Measurements from ENCODE around the gene CNOT1. TPM values are rescaled to one million over a fixed set of nuclear protein-coding genes. Genes with fewer than 3 reads are reported as not detected.

The CNOT1 gene
- total RNA-seq, 1 experiment from 2014 or later, result 328 TPM

- no peak overlapping the region for H3K18ac ChIP-seq (ENCODE audit: insufficient read length, low read depth, low read length)
- no peak overlapping the region for H2BK5ac ChIP-seq (ENCODE audit: insufficient read length, low read length)
- H3K79me1 ChIP-seq (ENCODE audit: insufficient read depth, low read depth, low read length, poor library complexity, severe bottlenecking), result no peaks in the 10 kb centered on the region
- Mint-ChIP-seq H3K4me3 (no peak overlapping the region), H3K9me3 (no peaks in the 10 kb centered on the region), H3K27ac (peak overlapping the region in 1 of 3 experiments; percentile 72; a peak in 1 of 7 replicates), H3K4me1 (peaks cover 6 to 9% of the 10 kb centered on the region in 2 experiments), H3K27me3 (ENCODE audit: low read depth) (peaks cover 3% of the 10 kb centered on the region), H3K36me3 (ENCODE audit: insufficient read depth in 1 of 3, low read depth in 3 of 3) (peaks cover 9 to 20% (median 10%) of the 10 kb centered on the region in 3 experiments)
- H2BK120ac ChIP-seq (ENCODE audit: low read depth, low read length, poor library complexity, severe bottlenecking), result no peak overlapping the region
- no peak overlapping the region for H3T11ph ChIP-seq (ENCODE audit: low read length)
- no peak overlapping the region for H3K27ac ChIP-seq (ENCODE audit: insufficient read length, low read depth, low read length)
- no CpG with 5 or more reads among the region's 14 CpGs for WGBS (ENCODE audit: extremely low coverage, insufficient read length, low lambda C conversion rate)
- no peak overlapping the region for H3K9ac ChIP-seq (ENCODE audit: extremely low read depth, insufficient read length, low read length)
- H3K14ac ChIP-seq (ENCODE audit: insufficient read depth, low read length), result no peak overlapping the region
- H3K4me2 ChIP-seq (ENCODE audit: insufficient read depth, insufficient read length, low read length), result no peak overlapping the region
- H3K9me3 ChIP-seq (ENCODE audit: control insufficient read depth, low read depth, low read length), result no peaks in the 10 kb centered on the region
- H2BK15ac ChIP-seq (ENCODE audit: low read depth, low read length), result no peak overlapping the region
- no peak overlapping the region for H2BK20ac ChIP-seq (ENCODE audit: low read depth, low read length, poor library complexity, severe bottlenecking)
- H3K56ac ChIP-seq (ENCODE audit: insufficient read length, low read depth, low read length), result no peak overlapping the region
- no peak overlapping the region for H4K8ac ChIP-seq (replicated peaks; ENCODE audit: insufficient read length, low read depth, low read length)
- no peak overlapping the region for H3K23ac ChIP-seq (ENCODE audit: insufficient read length, low read depth, low read length)
- no peak overlapping the region for H2AK5ac ChIP-seq (ENCODE audit: insufficient read length, low read length)
- H4K91ac ChIP-seq (ENCODE audit: insufficient read length, low read depth, low read length), result no peak overlapping the region
- no peak for DNase-seq
- H3K27me3 ChIP-seq (ENCODE audit: insufficient read depth, low read length), result no peaks in the 10 kb centered on the region
- TF ChIP-seq CTCF (conservative IDR thresholded peaks at IDR 0.05), result no peak
- H3K23me2 ChIP-seq (ENCODE audit: insufficient read length, low read depth, low read length, poor library complexity, severe bottlenecking), result no peaks in the 10 kb centered on the region
- H2BK12ac ChIP-seq (ENCODE audit: insufficient read length, low read depth, low read length), result no peak overlapping the region
- H3K79me2 ChIP-seq (ENCODE audit: insufficient read depth, low read length), result no peaks in the 10 kb centered on the region
- no peak overlapping the region for H4K5ac ChIP-seq (ENCODE audit: insufficient read length, low read depth, low read length)
- no peaks in the 10 kb centered on the region for H3K4me1 ChIP-seq (ENCODE audit: insufficient read depth, low read length)
- no peak overlapping the region for H2AFZ ChIP-seq (ENCODE audit: low read length)
- H3K4ac ChIP-seq (ENCODE audit: low read depth, low read length), result no peak overlapping the region
- H4K20me1 ChIP-seq (ENCODE audit: control insufficient read depth, insufficient read depth, insufficient read length), result no peaks in the 10 kb centered on the region
Observed at GRCh38 chr16:58507963-58508670, 121.5 kb downstream of the CNOT1 start.

All from H9 (cell line).